Esophagus squamous epithelium (tissue), 5 donors: Measurements from ENCODE around the gene TERF2IP. TPM values are rescaled to one million over a fixed set of nuclear protein-coding genes. Genes with fewer than 3 reads are reported as not detected.

Experiments used
- DNase-seq: peaks from one replicate; lab custom pipeline; 2025; lab: John Stamatoyannopoulos, UW
- H3K27ac ChIP-seq, 4 donors: fragments of 200-600 bp; sonication (generic); one replicate each; pipeline ENCODE4 v1.5.1; 2016 to 2019; ENCODE audit warnings: mild to moderate bottlenecking in 1 of 4
- H3K27me3 ChIP-seq, 4 donors: fragments of 200-600 bp; sonication (generic); 1 replicate in 3 of 4; 2 replicates in 1 of 4; pipeline versions ENCODE4 v1.5.1 to v1.6.0; 2017 to 2021; ENCODE audit warnings: antibody characterized with exemption in 1 of 4
- H3K36me3 ChIP-seq, 3 donors: fragments of 200-600 bp; sonication (generic); one replicate each; pipeline ENCODE4 v1.5.1; 2016 to 2019
- H3K4me1 ChIP-seq, 3 donors: fragments of 200-600 bp; sonication (generic); one replicate each; pipeline ENCODE4 v1.5.1; 2017 to 2019
- H3K4me3 ChIP-seq, 4 donors: fragments of 200-600 bp; sonication (generic); 1 replicate in 3 of 4; 2 replicates in 1 of 4; pipeline ENCODE4 v1.5.1; 2016 to 2019; ENCODE audit warnings: mild to moderate bottlenecking in 2 of 4, moderate library complexity in 1 of 4
- H3K9me3 ChIP-seq, 3 donors: fragments of 200-600 bp; sonication (generic); one replicate each; pipeline ENCODE4 v1.5.1; 2016 to 2019
- CTCF ChIP-seq, 6 experiments: fragments of 450-650 bp in 4 of 6; fragments of 200-600 bp in 2 of 6; sonication (generic) in 2 of 6; IDR thresholded peaks; one replicate each; pipeline ENCODE4 v1.5.1; 2016 to 2019; ENCODE audit warnings: antibody characterized with exemption in 6 of 6, mild to moderate bottlenecking in 4 of 6, moderate library complexity in 4 of 6
- POLR2A ChIP-seq, 4 donors: fragments of 450-650 bp; IDR thresholded peaks; one replicate each; pipeline ENCODE4 v1.6.1; 2017; ENCODE audit warnings: antibody characterized with exemption in 4 of 4, mild to moderate bottlenecking in 4 of 4, moderate library complexity in 3 of 4
- WGBS, 2 donors: methylation state at CpG; one replicate each; pipeline ENCODE4 v1.1.5; 2018; 5-methylcytosine and 5-hydroxymethylcytosine counted together
- intact Hi-C: fragments of 100-400 bp; cut with DNase I; formaldehyde crosslinking; loops from one replicate; pipeline ENCODE4 v1.15.0; 2022
- small RNA-seq, 4 donors: library from RNA; depleted of rRNA; stranded (forward); fragments of <200 nt; gene quantifications; one replicate each; pipeline ENCODE3, GENCODE V24; 2016
- total RNA-seq, 4 donors: library from RNA; depleted of rRNA; stranded (reverse); fragments of >200 nt; gene quantifications; one replicate each; pipeline ENCODE4 v1.1.0, GENCODE V29; 2016
- donor health status: DM: yes; HTN: yes; CAD: no.

Gene TERF2IP
- total RNA-seq, 4 donors from 2014 or later = 32.8 to 42.3 (median 36.3) TPM

- no peaks in the 10 kb centered on the region for H3K9me3 ChIP-seq
- H3K4me3 ChIP-seq = no peak overlapping the region
- intact Hi-C loops = no loop called here
- DNase-seq = no peak
- no peaks in the 10 kb centered on the region for H3K4me1 ChIP-seq
- H3K36me3 ChIP-seq = no peaks in the 10 kb centered on the region
- TF ChIP-seq POLR2A (IDR thresholded peaks at IDR 0.05) (no peak), CTCF (IDR thresholded peaks at IDR 0.05) (no peak)
- H3K27me3 ChIP-seq = no peaks in the 10 kb centered on the region
- WGBS, 2 donors = 73 to 74% methylated on average over 6 of the region's 6 CpGs
- H3K27ac ChIP-seq = no peak overlapping the region
Measured at GRCh38 chr16:75695708-75696107, 48.1 kb downstream of the TERF2IP start.

GRCh38 chr16:75697571-75697970, 50.0 kb downstream of the TERF2IP start:
- 90 to 91% methylated on average over 5 of the region's 5 CpGs for WGBS, 2 donors
- intact Hi-C loops = no loop called here

GRCh38 chr16:75701361-75701760, 53.8 kb downstream of the TERF2IP start, which contains the start of gene DUXB:
TSS of gene DUXB (minus strand) at chr16:75701461. CDS start at chr16:75701418, 43 bp downstream.
- H3K36me3 ChIP-seq = no peaks in the 10 kb centered on the region
- no peaks in the 10 kb centered on the region for H3K27me3 ChIP-seq
- no peak within 1 kb of the TSS for H3K27ac ChIP-seq
- no peak within 1 kb of the TSS for H3K4me3 ChIP-seq
- intact Hi-C loops = no loop called here
- 75 to 85% methylated on average over 5 of the region's 5 CpGs for WGBS, 2 donors
- DNase-seq = no peak
- no peak for TF ChIP-seq POLR2A (IDR thresholded peaks at IDR 0.05)
- no peak for TF ChIP-seq CTCF (IDR thresholded peaks at IDR 0.05)
- no peaks in the 10 kb centered on the region for H3K9me3 ChIP-seq
- no peaks in the 10 kb centered on the region for H3K4me1 ChIP-seq

More at GRCh38 chr16:75697571-75697970, 50.0 kb downstream of the TERF2IP start:
- H3K27ac ChIP-seq = no peak overlapping the region
- H3K9me3 ChIP-seq = no peaks in the 10 kb centered on the region
- no peaks in the 10 kb centered on the region for H3K27me3 ChIP-seq
- H3K36me3 ChIP-seq = no peaks in the 10 kb centered on the region
- no peak for TF ChIP-seq CTCF (IDR thresholded peaks at IDR 0.05)
- no peak for TF ChIP-seq POLR2A (IDR thresholded peaks at IDR 0.05)
- no peak for DNase-seq
- H3K4me3 ChIP-seq = no peak overlapping the region
- no peaks in the 10 kb centered on the region for H3K4me1 ChIP-seq

- no peak for DNase-seq
- no peaks in the 10 kb centered on the region for H3K4me1 ChIP-seq
- intact Hi-C loops = no loop called here
- H3K36me3 ChIP-seq = no peaks in the 10 kb centered on the region
- no peak overlapping the region for H3K4me3 ChIP-seq
- no peaks in the 10 kb centered on the region for H3K27me3 ChIP-seq
- TF ChIP-seq CTCF (IDR thresholded peaks at IDR 0.05) = no peak
- no peak for TF ChIP-seq POLR2A (IDR thresholded peaks at IDR 0.05)
- no peaks in the 10 kb centered on the region for H3K9me3 ChIP-seq
- no peak overlapping the region for H3K27ac ChIP-seq
- WGBS, 2 donors = 35 to 63% methylated on average over 2 of the region's 2 CpGs
Measured at GRCh38 chr16:75702242-75702641, 54.7 kb downstream of the TERF2IP start.

- no peak for DNase-seq
- no peak overlapping the region for H3K27ac ChIP-seq
- no peak overlapping the region for H3K4me3 ChIP-seq
- no peaks in the 10 kb centered on the region for H3K27me3 ChIP-seq
- 77 to 82% methylated on average over 4 of the region's 4 CpGs for WGBS, 2 donors
- TF ChIP-seq CTCF (IDR thresholded peaks at IDR 0.05) (no peak), POLR2A (IDR thresholded peaks at IDR 0.05) (no peak)
- intact Hi-C loops = no loop called here
- H3K4me1 ChIP-seq = no peaks in the 10 kb centered on the region
- H3K36me3 ChIP-seq = no peaks in the 10 kb centered on the region
- no peaks in the 10 kb centered on the region for H3K9me3 ChIP-seq
Measured at GRCh38 chr16:75703306-75703705, 55.7 kb downstream of the TERF2IP start.

Small RNA genes lying within 50 kb of the gene (small RNA-seq; reads per million reads assigned to genes)
- 0 reads per million in 4 donors for gene RN7SL520P

Other genes starting within 250 kb of the TERF2IP start
- 10 to 100 TPM; 32.8 to 55.8 (median 45.7) TPM for gene CFDP1, start 214.3 kb upstream of the TERF2IP start, total RNA-seq
- 10 to 100 TPM; 11.6 to 19.8 (median 14.6) TPM for gene TMEM170A, start 183.1 kb upstream of the TERF2IP start, total RNA-seq
- gene CHST6, start 152.3 kb upstream of the TERF2IP start, total RNA-seq = 1 to 10 TPM in 3 of 4 donors, under 1 TPM in 1; 0.97 to 6.9 (median 4.2) TPM
- under 1 TPM in 1 of 4 donors, not detected in 3; 0.19 TPM for gene CHST5, start 111.7 kb upstream of the TERF2IP start, total RNA-seq
- gene TMEM231, start 91.5 kb upstream of the TERF2IP start, total RNA-seq = 1 to 10 TPM; 1.2 to 4.2 (median 1.9) TPM
- gene GABARAPL2, start 81.4 kb upstream of the TERF2IP start, total RNA-seq = 10 to 100 TPM; 47.4 to 75.0 (median 65.2) TPM
- gene ADAT1, start 24.5 kb upstream of the TERF2IP start, total RNA-seq = 10 to 100 TPM; 17.9 to 35.2 (median 25.3) TPM
- 100 to 1,000 TPM in 3 of 4 donors, 10 to 100 TPM in 1; 85.7 to 130 (median 123) TPM for gene KARS1, start 108 bp upstream of the TERF2IP start, total RNA-seq
- gene CPHXL2, start 29.2 kb downstream of the TERF2IP start, total RNA-seq = not detected
- gene DUXB, start 53.7 kb downstream of the TERF2IP start, total RNA-seq = not detected
- not detected for gene CPHXL, start 78.7 kb downstream of the TERF2IP start, total RNA-seq